Keratinocyte (primary cell): Measurements from ENCODE around the gene DNAJC7.
A peak's percentile ranks its signal among the peaks of the same experiment; 100 is the strongest.

Experiments
- EZH2 ChIP-seq: IDR thresholded peaks from one replicate; pipeline ENCODE4 v1.6.1; 2012; ENCODE audit warnings: inconsistent platforms, mild to moderate bottlenecking, low read length, moderate library complexity
- TF ChIP-seq, protein P1 (sequence below), 3 experiments: IDR thresholded peaks in 1 of 3; conservative IDR thresholded peaks in 1 of 3; optimal IDR thresholded peaks in 1 of 3; 2 replicates in 2 of 3; 3 replicates in 1 of 3; pipeline versions ENCODE3 to v1.5.1; 2011; ENCODE audit warnings: low read length in 3 of 3, mild to moderate bottlenecking in 3 of 3, moderate library complexity in 2 of 3, control low read depth in 1 of 3, inconsistent platforms in 1 of 3; ENCODE audit not compliant: insufficient read depth in 2 of 3; ENCODE audit errors: extremely low read depth in 1 of 3

DNA sequence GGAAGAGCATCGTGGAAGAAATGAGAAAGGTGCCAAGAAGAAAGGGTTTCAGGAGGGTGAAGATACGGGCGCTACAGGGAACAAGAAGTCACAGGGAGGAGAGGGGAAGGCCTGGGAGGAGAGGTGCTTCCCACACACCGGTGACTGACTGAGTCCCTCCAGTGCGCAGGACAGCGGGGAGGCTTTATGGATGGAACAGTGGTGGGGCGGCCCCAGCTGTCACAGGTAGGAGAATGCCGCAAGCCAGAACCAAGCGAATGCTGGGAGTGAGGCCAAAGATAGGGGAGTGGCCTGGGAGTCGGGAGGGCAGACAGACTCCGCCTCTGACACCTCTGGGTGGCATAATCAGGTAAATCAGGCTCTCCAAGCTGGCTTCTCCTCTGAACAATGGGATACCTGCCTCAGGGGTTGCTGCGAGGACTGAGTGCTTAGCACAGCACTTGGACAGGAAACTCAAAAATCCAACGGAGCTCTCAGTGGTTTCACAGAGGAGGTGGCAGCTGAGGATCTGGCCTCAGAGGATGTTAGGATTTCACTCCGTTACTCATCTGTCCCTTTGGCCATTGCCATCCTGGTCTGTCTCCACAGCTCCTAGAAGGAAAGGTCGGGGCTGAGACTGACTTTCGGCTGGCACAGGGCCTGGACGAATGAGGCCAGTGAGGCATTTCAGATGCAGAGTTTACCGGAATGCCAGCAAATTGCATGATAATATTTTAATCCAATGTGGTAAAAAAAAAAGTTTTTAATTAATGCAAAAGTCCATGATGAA is 51.4 kb downstream of the DNAJC7 start:
- TF ChIP-seq, protein P1, sequence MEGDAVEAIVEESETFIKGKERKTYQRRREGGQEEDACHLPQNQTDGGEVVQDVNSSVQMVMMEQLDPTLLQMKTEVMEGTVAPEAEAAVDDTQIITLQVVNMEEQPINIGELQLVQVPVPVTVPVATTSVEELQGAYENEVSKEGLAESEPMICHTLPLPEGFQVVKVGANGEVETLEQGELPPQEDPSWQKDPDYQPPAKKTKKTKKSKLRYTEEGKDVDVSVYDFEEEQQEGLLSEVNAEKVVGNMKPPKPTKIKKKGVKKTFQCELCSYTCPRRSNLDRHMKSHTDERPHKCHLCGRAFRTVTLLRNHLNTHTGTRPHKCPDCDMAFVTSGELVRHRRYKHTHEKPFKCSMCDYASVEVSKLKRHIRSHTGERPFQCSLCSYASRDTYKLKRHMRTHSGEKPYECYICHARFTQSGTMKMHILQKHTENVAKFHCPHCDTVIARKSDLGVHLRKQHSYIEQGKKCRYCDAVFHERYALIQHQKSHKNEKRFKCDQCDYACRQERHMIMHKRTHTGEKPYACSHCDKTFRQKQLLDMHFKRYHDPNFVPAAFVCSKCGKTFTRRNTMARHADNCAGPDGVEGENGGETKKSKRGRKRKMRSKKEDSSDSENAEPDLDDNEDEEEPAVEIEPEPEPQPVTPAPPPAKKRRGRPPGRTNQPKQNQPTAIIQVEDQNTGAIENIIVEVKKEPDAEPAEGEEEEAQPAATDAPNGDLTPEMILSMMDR (optimal IDR thresholded peaks at IDR 0.05 in 1 of 3, IDR thresholded peaks at IDR 0.05 in 1 of 3, conservative IDR thresholded peaks at IDR 0.05 in 1 of 3; ENCODE audit: extremely low read depth in 1 of 3, insufficient read depth in 2 of 3, low read length in 3 of 3) = peak in 1 of 3 experiments; percentile 25
- TF ChIP-seq EZH2 = no peak
